ENCODE data around the gene CD300H. TPM values are rescaled to one million over a fixed set of nuclear protein-coding genes. Genes with fewer than 3 reads are reported as not detected.
"Not testable (repeated sequence)": the region's sequence is repeated elsewhere in the genome, so short reads cannot be mapped to it uniquely, and the experiment has no call there.

The CD300H gene
- total RNA-seq, 1 experiment from 2014 or later, result not detected

- DNase-seq, result peak; percentile 66
Measured at GRCh38 chr17:74520790-74521480, 46.4 kb downstream of the CD300H start.

GRCh38 chr17:74520016-74520434, 47.3 kb downstream of the CD300H start:
- TF ChIP-seq CTCF (conservative IDR thresholded peaks at IDR 0.05; ENCODE audit: low read depth, low read length) (no peak), EZH2 (IDR thresholded peaks at IDR 0.05; ENCODE audit: low read length, unreplicated experiment) (no peak), EZH2phosphoT487 (IDR thresholded peaks at IDR 0.05; ENCODE audit: borderline replicate concordance, low read length) (no peak)
- no peak overlapping the region for H3K27ac ChIP-seq (ENCODE audit: low read length)
- no peaks in the 10 kb centered on the region for H3K9me3 ChIP-seq (ENCODE audit: low read length)
- no peak overlapping the region for H3K4me3 ChIP-seq (ENCODE audit: low read length)
- intact Hi-C loops (cut with micrococcal nuclease), result no loop called here
- H3K27me3 ChIP-seq (ENCODE audit: low read length), result peaks cover 37% of the 10 kb centered on the region
- H3K9ac ChIP-seq (ENCODE audit: low read length), result no peak overlapping the region
- no peak overlapping the region for H3K4me2 ChIP-seq (ENCODE audit: low read length)
- H3K9me2 ChIP-seq (replicated peaks; ENCODE audit: low read length), result no peaks in the 10 kb centered on the region
- no peaks in the 10 kb centered on the region for H3K79me2 ChIP-seq (ENCODE audit: low read length)
- POLR2A ChIA-PET (ENCODE audit: unreplicated experiment), result no interaction called here
- H3K36me3 ChIP-seq (ENCODE audit: low read depth, low read length), result no peaks in the 10 kb centered on the region
- H2AFZ ChIP-seq (ENCODE audit: low read length), result no peak overlapping the region
- no TSS peak for BruUV-seq (replicated peaks)
- no peak for ATAC-seq
- H3K4me1 ChIP-seq (ENCODE audit: insufficient read depth, low read length), result no peaks in the 10 kb centered on the region; the same call in 1 of the 2 replicates
- DNase-seq, result no peak
- CTCF ChIA-PET, result no interaction called here
- H3F3A ChIP-seq (ENCODE audit: low read length, unreplicated experiment), result no peaks in the 10 kb centered on the region
- H4K20me1 ChIP-seq (ENCODE audit: low read length), result no peaks in the 10 kb centered on the region

More at GRCh38 chr17:74520790-74521480, 46.4 kb downstream of the CD300H start:
- intact Hi-C loops (cut with micrococcal nuclease), result no loop called here
- ATAC-seq, result peak; percentile 42; the same call in 1 of the 2 replicates
- H3K9me3 ChIP-seq (ENCODE audit: low read length), result no peaks in the 10 kb centered on the region
- no peaks in the 10 kb centered on the region for H3K9me2 ChIP-seq (replicated peaks; ENCODE audit: low read length)
- H3K79me2 ChIP-seq (ENCODE audit: low read length), result no peaks in the 10 kb centered on the region
- peaks cover 46% of the 10 kb centered on the region for H3K27me3 ChIP-seq (ENCODE audit: low read length)
- no peaks in the 10 kb centered on the region for H4K20me1 ChIP-seq (ENCODE audit: low read length)
- CTCF ChIA-PET, result no interaction called here
- no peak for TF ChIP-seq EZH2 (IDR thresholded peaks at IDR 0.05; ENCODE audit: low read length, unreplicated experiment)
- no peak for TF ChIP-seq EZH2phosphoT487 (IDR thresholded peaks at IDR 0.05; ENCODE audit: borderline replicate concordance, low read length)
- no peak for TF ChIP-seq CTCF (conservative IDR thresholded peaks at IDR 0.05; ENCODE audit: low read depth, low read length)
- no peaks in the 10 kb centered on the region for H3K36me3 ChIP-seq (ENCODE audit: low read depth, low read length)
- no peak overlapping the region for H3K4me2 ChIP-seq (ENCODE audit: low read length)
- POLR2A ChIA-PET (ENCODE audit: unreplicated experiment), result no interaction called here
- no peak overlapping the region for H3K9ac ChIP-seq (ENCODE audit: low read length)
- H3F3A ChIP-seq (ENCODE audit: low read length, unreplicated experiment), result no peaks in the 10 kb centered on the region
- H3K4me3 ChIP-seq (ENCODE audit: low read length), result no peak overlapping the region
- no TSS peak for BruUV-seq (replicated peaks)
- H3K4me1 ChIP-seq (ENCODE audit: insufficient read depth, low read length), result no peaks in the 10 kb centered on the region; the same call in 1 of the 2 replicates
- no peak overlapping the region for H2AFZ ChIP-seq (ENCODE audit: low read length)
- H3K27ac ChIP-seq (ENCODE audit: low read length), result no peak overlapping the region

GRCh38 chr17:74518413-74518981, 48.8 kb downstream of the CD300H start:
- intact Hi-C loops (cut with micrococcal nuclease); H3K9me3 ChIP-seq (ENCODE audit: low read length); H3K9ac ChIP-seq (ENCODE audit: low read length); BruUV-seq (replicated peaks); H3K4me1 ChIP-seq (ENCODE audit: insufficient read depth, low read length); ATAC-seq; H3K27ac ChIP-seq (ENCODE audit: low read length); H2AFZ ChIP-seq (ENCODE audit: low read length); H3K36me3 ChIP-seq (ENCODE audit: low read depth, low read length); POLR2A ChIA-PET (ENCODE audit: unreplicated experiment); H3K4me3 ChIP-seq (ENCODE audit: low read length); H3F3A ChIP-seq (ENCODE audit: low read length, unreplicated experiment); H3K79me2 ChIP-seq (ENCODE audit: low read length); H3K9me2 ChIP-seq (replicated peaks; ENCODE audit: low read length); H4K20me1 ChIP-seq (ENCODE audit: low read length); H3K4me2 ChIP-seq (ENCODE audit: low read length); DNase-seq; CTCF ChIA-PET: not testable (repeated sequence)
- peaks cover 22% of the 10 kb centered on the region for H3K27me3 ChIP-seq (ENCODE audit: low read length)

All from PC-3 (cell line).